Keratinocyte (primary cell): ENCODE measurements around the gene FAM177A1. TPM values are rescaled to one million over a fixed set of nuclear protein-coding genes. Genes with fewer than 3 reads are reported as not detected.

Source experiments
- DNase-seq: peaks from one replicate; pipeline ENCODE4 v3.0.0-alpha.2; 2011; ENCODE audit warnings: low read depth, missing footprints, low spot score
- FAIRE-seq: peaks from 2 replicates; lab custom pipeline; 2011; peaks lifted over from hg19 to GRCh38; lab: Jason Lieb, UNC
- H2AFZ ChIP-seq: 2 replicates; pipeline ENCODE4 v1.6.0; 2012; ENCODE audit warnings: low read length, control low read depth, inconsistent platforms; ENCODE audit not compliant: control insufficient read depth
- H3K27ac ChIP-seq: 2 replicates; pipeline ENCODE4 v1.5.1; 2011; ENCODE audit warnings: low read length; ENCODE audit not compliant: control insufficient read depth, insufficient read depth
- H3K27me3 ChIP-seq: 3 replicates; pipeline ENCODE4 v1.6.0; 2011; ENCODE audit warnings: low read length; ENCODE audit not compliant: control insufficient read depth, insufficient read depth; ENCODE audit errors: extremely low read depth
- H3K36me3 ChIP-seq, 2 experiments: 2 replicates in 1 of 2; 3 replicates in 1 of 2; pipeline ENCODE4 v1.5.1; 2011; ENCODE audit warnings: low read length in 2 of 2, mild to moderate bottlenecking in 1 of 2; ENCODE audit not compliant: control insufficient read depth in 2 of 2, insufficient read depth in 2 of 2; ENCODE audit errors: extremely low read depth in 1 of 2
- H3K4me1 ChIP-seq: 3 replicates; pipeline ENCODE4 v1.5.1; 2011; ENCODE audit warnings: low read length; ENCODE audit not compliant: control insufficient read depth, insufficient read depth; ENCODE audit errors: extremely low read depth
- H3K4me2 ChIP-seq: 3 replicates; pipeline ENCODE4 v1.6.0; 2011; ENCODE audit warnings: low read depth, low read length; ENCODE audit not compliant: control insufficient read depth, insufficient read depth; ENCODE audit errors: extremely low read depth
- H3K4me3 ChIP-seq, 3 experiments: fragments of 200-600 bp in 1 of 3; sonication (generic) in 1 of 3; 2 replicates in 2 of 3; 3 replicates in 1 of 3; pipeline ENCODE4 v1.5.1; 2011 to 2016; ENCODE audit warnings: low read length in 3 of 3, mild to moderate bottlenecking in 3 of 3, control low read depth in 2 of 3, inconsistent platforms in 1 of 3, low read depth in 1 of 3, mixed read lengths in 1 of 3, mixed run types in 1 of 3, moderate library complexity in 1 of 3; ENCODE audit not compliant: control insufficient read depth in 2 of 3, insufficient read depth in 2 of 3; ENCODE audit errors: extremely low read depth in 1 of 3
- H3K79me2 ChIP-seq: 2 replicates; pipeline ENCODE4 v1.6.0; 2012; ENCODE audit warnings: low read length; ENCODE audit not compliant: control insufficient read depth, insufficient read depth
- H3K9ac ChIP-seq: 3 replicates; pipeline ENCODE4 v1.6.0; 2011; ENCODE audit warnings: low read length; ENCODE audit not compliant: control insufficient read depth, insufficient read depth; ENCODE audit errors: extremely low read depth
- H3K9me1 ChIP-seq: 3 replicates; pipeline ENCODE4 v1.6.0; 2011; ENCODE audit warnings: low read length; ENCODE audit not compliant: control insufficient read depth, insufficient read depth; ENCODE audit errors: extremely low read depth
- H3K9me3 ChIP-seq: 2 replicates; pipeline ENCODE4 v1.5.1; 2012; ENCODE audit warnings: low read depth, low read length; ENCODE audit not compliant: control insufficient read depth
- H4K20me1 ChIP-seq: 3 replicates; pipeline ENCODE4 v1.6.0; 2011; ENCODE audit warnings: low read length; ENCODE audit not compliant: control insufficient read depth, insufficient read depth; ENCODE audit errors: extremely low read depth
- CTCF ChIP-seq, 3 experiments: IDR thresholded peaks in 1 of 3; conservative IDR thresholded peaks in 1 of 3; optimal IDR thresholded peaks in 1 of 3; 2 replicates in 2 of 3; 3 replicates in 1 of 3; pipeline versions ENCODE3 to v1.5.1; 2011; ENCODE audit warnings: low read length in 3 of 3, mild to moderate bottlenecking in 3 of 3, moderate library complexity in 2 of 3, control low read depth in 1 of 3, inconsistent platforms in 1 of 3; ENCODE audit not compliant: insufficient read depth in 2 of 3; ENCODE audit errors: extremely low read depth in 1 of 3
- EZH2 ChIP-seq: IDR thresholded peaks from one replicate; pipeline ENCODE4 v1.6.1; 2012; ENCODE audit warnings: inconsistent platforms, mild to moderate bottlenecking, low read length, moderate library complexity
- dilution Hi-C: fragments of 300-500 bp; cut with MboI; formaldehyde crosslinking; loops from one replicate; pipeline ENCODE4 v1.7.0; 2020; ENCODE audit warnings: low sequenced_read_pairs; ENCODE audit not compliant: extremely low pct_ligation_motif_present
- polyA plus RNA-seq, 5 experiments: library from polyadenylated mRNA; depleted of rRNA in 3 of 5; stranded (reverse) in 3 of 5; stranded (forward) in 1 of 5; unstranded in 1 of 5; fragments of >200 nt; gene quantifications; 1 replicate in 1 of 5; 2 replicates in 3 of 5; 3 replicates in 1 of 5; pipeline versions ENCODE4 v1.2.1 to v1.2.3, GENCODE V29; 2011 to 2012; ENCODE audit warnings: missing spikeins in 2 of 5, low read depth in 1 of 5, low replicate concordance in 1 of 5

FAM177A1 gene
- polyA plus RNA-seq, 1 donor (not counting 4 experiments of a cell fraction or from before 2014, with no cell fraction given) = 53.1 TPM

GRCh38 chr14:35050652-35051051, 4.6 kb downstream of the FAM177A1 start:
- no peak for FAIRE-seq
- no peak overlapping the region for H3K4me2 ChIP-seq
- H3K36me3 ChIP-seq = peaks cover 0 to 3% of the 10 kb centered on the region in 2 experiments
- H3K27me3 ChIP-seq = no peaks in the 10 kb centered on the region
- H3K4me1 ChIP-seq = peaks cover 6% of the 10 kb centered on the region
- H3K9me1 ChIP-seq = no peaks in the 10 kb centered on the region
- no peak overlapping the region for H3K4me3 ChIP-seq
- dilution Hi-C loops = no loop called here
- no peak for DNase-seq
- H4K20me1 ChIP-seq = no peaks in the 10 kb centered on the region
- no peak overlapping the region for H3K27ac ChIP-seq
- H3K79me2 ChIP-seq = peaks cover 34% of the 10 kb centered on the region
- H2AFZ ChIP-seq = no peak overlapping the region
- no peak for TF ChIP-seq EZH2
- TF ChIP-seq CTCF (optimal IDR thresholded peaks at IDR 0.05 in 1 of 3, IDR thresholded peaks at IDR 0.05 in 1 of 3, conservative IDR thresholded peaks at IDR 0.05 in 1 of 3; ENCODE audit: extremely low read depth in 1 of 3, insufficient read depth in 2 of 3, low read length in 3 of 3) = no peak
- no peak overlapping the region for H3K9ac ChIP-seq
- no peaks in the 10 kb centered on the region for H3K9me3 ChIP-seq

GRCh38 chr14:35051796-35052195, 5.7 kb downstream of the FAM177A1 start:
- no peak overlapping the region for H3K9ac ChIP-seq
- H4K20me1 ChIP-seq = no peaks in the 10 kb centered on the region
- H2AFZ ChIP-seq = no peak overlapping the region
- no peak for TF ChIP-seq CTCF (optimal IDR thresholded peaks at IDR 0.05 in 1 of 3, IDR thresholded peaks at IDR 0.05 in 1 of 3, conservative IDR thresholded peaks at IDR 0.05 in 1 of 3; ENCODE audit: extremely low read depth in 1 of 3, insufficient read depth in 2 of 3, low read length in 3 of 3)
- TF ChIP-seq EZH2 = no peak
- H3K9me3 ChIP-seq = no peaks in the 10 kb centered on the region
- H3K79me2 ChIP-seq = peaks cover 33% of the 10 kb centered on the region
- FAIRE-seq = no peak
- H3K4me1 ChIP-seq = peaks cover 6% of the 10 kb centered on the region
- H3K27me3 ChIP-seq = no peaks in the 10 kb centered on the region
- no peak overlapping the region for H3K4me3 ChIP-seq
- no peak for DNase-seq
- dilution Hi-C loops = no loop called here
- H3K9me1 ChIP-seq = no peaks in the 10 kb centered on the region
- H3K36me3 ChIP-seq = peaks cover 0 to 3% of the 10 kb centered on the region in 2 experiments
- no peak overlapping the region for H3K4me2 ChIP-seq
- no peak overlapping the region for H3K27ac ChIP-seq
